Measurements from ENCODE around the gene PRPSAP1. TPM values are rescaled to one million over a fixed set of nuclear protein-coding genes. Genes with fewer than 3 reads are reported as not detected.

The PRPSAP1 gene
- total RNA-seq, 3 donors from 2014 or later: 45.3 to 63.0 (median 61.4) TPM

GRCh38 chr17:76273445-76274111 lies 80.1 kb downstream of the PRPSAP1 start:
- DNase-seq (peak in 2 of 3 donors; percentile 45 to 62), ATAC-seq (no peak)
- Histone ChIP-seq H3K9me3 (no peaks in the 10 kb centered on the region), H3K4me1 (ENCODE audit: low read depth) (peaks cover 40% of the 10 kb centered on the region), H3K4me3 (no peak overlapping the region), H3K36me3 (ENCODE audit: low read depth) (no peaks in the 10 kb centered on the region)
- intact Hi-C loops (cut with DNase I, micrococcal nuclease): loop anchor here in 1 of 2 donors (10.0 kb wide), 1 partner anchor 89 kb away; no protein-coding TSS in a partner anchor
- no peak for TF ChIP-seq CTCF (IDR thresholded peaks at IDR 0.05)

- Histone ChIP-seq H3K36me3 (ENCODE audit: low read depth) (no peaks in the 10 kb centered on the region), H3K9me3 (no peaks in the 10 kb centered on the region), H3K4me3 (no peak overlapping the region), H3K4me1 (ENCODE audit: low read depth) (peaks cover 47% of the 10 kb centered on the region)
- TF ChIP-seq CTCF (IDR thresholded peaks at IDR 0.05): no peak
- DNase-seq (peak in 2 of 3 donors; percentile 42 to 61), ATAC-seq (peak; percentile 32)
- intact Hi-C loops (cut with DNase I, micrococcal nuclease): loop anchor here in 1 of 2 donors (10.0 kb wide), 1 partner anchor 88 kb away; no protein-coding TSS in a partner anchor
These were observed 80.9 kb downstream of the PRPSAP1 start for GRCh38 chr17:76272541-76273444.

GRCh38 chr17:76271669-76272540 lies 81.8 kb downstream of the PRPSAP1 start:
- Histone ChIP-seq H3K9me3 (no peaks in the 10 kb centered on the region), H3K4me1 (ENCODE audit: low read depth) (peaks cover 56% of the 10 kb centered on the region), H3K4me3 (peak overlapping the region; percentile 15), H3K36me3 (ENCODE audit: low read depth) (no peaks in the 10 kb centered on the region)
- intact Hi-C loops (cut with DNase I, micrococcal nuclease): loop anchor here in 1 of 2 donors (10.0 kb wide), 1 partner anchor 87 kb away; no protein-coding TSS in a partner anchor
- DNase-seq (peak; percentile 55 to 87 (median 78)), ATAC-seq (peak; percentile 51)
- no peak for TF ChIP-seq CTCF (IDR thresholded peaks at IDR 0.05)

- TF ChIP-seq CTCF (IDR thresholded peaks at IDR 0.05): no peak
- ATAC-seq: peak; percentile 0
- peak in 2 of 3 donors; percentile 41 to 50 for DNase-seq
- no peak overlapping the region for H3K4me3 ChIP-seq
- H3K4me1 ChIP-seq (ENCODE audit: low read depth): peaks cover 60% of the 10 kb centered on the region
- H3K36me3 ChIP-seq (ENCODE audit: low read depth): no peaks in the 10 kb centered on the region
- no peaks in the 10 kb centered on the region for H3K9me3 ChIP-seq
- intact Hi-C loops (cut with DNase I, micrococcal nuclease): loop anchor here in 1 of 2 donors (10.0 kb wide), 1 partner anchor 86 kb away; no protein-coding TSS in a partner anchor
These were observed 82.7 kb downstream of the PRPSAP1 start for GRCh38 chr17:76270770-76271668.
